Stomach (tissue), 4 donors: ENCODE data around the gene RIMBP3C.

ENCODE experiments used
- EP300 ChIP-seq: sonication (generic); formaldehyde crosslinking; IDR thresholded peaks from one replicate; pipeline ENCODE4 v1.6.1; 2017; ENCODE audit warnings: antibody characterized with exemption
- POLR2A ChIP-seq, 4 donors: fragments of 450-650 bp; IDR thresholded peaks; one replicate each; pipeline ENCODE4 v1.6.1; 2016; ENCODE audit warnings: antibody characterized with exemption in 4 of 4, control low read depth in 2 of 4, mild to moderate bottlenecking in 1 of 4, moderate library complexity in 1 of 4
- POLR2AphosphoS5 ChIP-seq, 3 donors: sonication (generic); formaldehyde crosslinking; IDR thresholded peaks; one replicate each; pipeline ENCODE4 v1.6.1; 2016; ENCODE audit warnings: antibody characterized with exemption in 3 of 3
- TF ChIP-seq, protein P1 (sequence below), 7 experiments: fragments of 450-650 bp in 4 of 7; fragments of 200-600 bp in 3 of 7; sonication (generic) in 3 of 7; IDR thresholded peaks; one replicate each; pipeline ENCODE4 v1.5.1; 2016 to 2019; ENCODE audit warnings: antibody characterized with exemption in 7 of 7, control low read depth in 2 of 7, mild to moderate bottlenecking in 1 of 7

DNA sequence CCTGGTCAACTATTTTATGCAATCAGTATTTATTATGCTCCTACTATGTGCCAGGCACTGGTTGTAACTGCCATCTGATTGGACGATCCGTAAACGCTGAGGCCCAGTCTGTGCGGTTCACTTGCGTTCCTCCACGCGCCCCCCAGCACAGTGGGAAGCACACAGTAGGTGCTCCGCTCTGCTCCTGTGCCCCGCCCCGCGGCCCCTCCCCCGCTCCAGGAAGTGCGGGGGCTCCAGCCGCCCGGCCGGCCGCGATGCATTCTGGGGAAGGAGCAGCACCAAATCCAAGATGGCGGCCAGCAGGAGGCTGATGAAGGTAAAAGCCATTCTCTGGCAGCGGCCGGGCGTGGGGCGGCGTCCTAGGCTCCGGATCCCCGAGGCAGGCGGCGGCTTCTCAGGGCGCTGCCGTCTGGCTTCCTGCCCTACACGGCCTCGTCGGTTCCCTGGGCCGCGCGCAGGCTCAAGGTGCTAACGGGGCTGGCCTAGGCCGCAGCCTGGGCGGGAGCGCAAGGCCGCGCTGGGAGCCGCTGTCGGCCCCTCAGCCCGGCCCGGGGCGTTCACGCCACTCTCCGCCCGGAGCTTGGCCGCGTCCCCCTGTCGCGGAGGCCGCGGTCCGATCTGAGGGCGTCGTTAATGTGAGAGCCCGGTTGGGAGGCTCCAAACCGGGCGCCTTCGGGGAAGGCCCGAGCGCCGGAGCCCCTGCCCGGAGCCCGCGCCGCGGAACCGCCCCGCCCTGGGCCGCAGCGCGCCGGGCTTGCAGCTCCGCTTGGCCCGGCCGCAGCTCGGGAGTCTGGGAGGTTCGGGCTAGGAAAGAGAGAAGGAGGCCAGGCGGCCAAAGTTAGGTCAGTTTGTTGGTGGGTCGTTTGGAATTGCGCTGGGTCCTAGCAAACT lies 16.4 kb upstream of the RIMBP3C start, which contains the start of gene UBE2L3:
- peak; percentile 70 to 86 (median 79) for TF ChIP-seq POLR2AphosphoS5 (IDR thresholded peaks at IDR 0.05)
- no peak for TF ChIP-seq POLR2A (IDR thresholded peaks at IDR 0.05)
- TF ChIP-seq EP300: no peak
- TF ChIP-seq, protein P1, sequence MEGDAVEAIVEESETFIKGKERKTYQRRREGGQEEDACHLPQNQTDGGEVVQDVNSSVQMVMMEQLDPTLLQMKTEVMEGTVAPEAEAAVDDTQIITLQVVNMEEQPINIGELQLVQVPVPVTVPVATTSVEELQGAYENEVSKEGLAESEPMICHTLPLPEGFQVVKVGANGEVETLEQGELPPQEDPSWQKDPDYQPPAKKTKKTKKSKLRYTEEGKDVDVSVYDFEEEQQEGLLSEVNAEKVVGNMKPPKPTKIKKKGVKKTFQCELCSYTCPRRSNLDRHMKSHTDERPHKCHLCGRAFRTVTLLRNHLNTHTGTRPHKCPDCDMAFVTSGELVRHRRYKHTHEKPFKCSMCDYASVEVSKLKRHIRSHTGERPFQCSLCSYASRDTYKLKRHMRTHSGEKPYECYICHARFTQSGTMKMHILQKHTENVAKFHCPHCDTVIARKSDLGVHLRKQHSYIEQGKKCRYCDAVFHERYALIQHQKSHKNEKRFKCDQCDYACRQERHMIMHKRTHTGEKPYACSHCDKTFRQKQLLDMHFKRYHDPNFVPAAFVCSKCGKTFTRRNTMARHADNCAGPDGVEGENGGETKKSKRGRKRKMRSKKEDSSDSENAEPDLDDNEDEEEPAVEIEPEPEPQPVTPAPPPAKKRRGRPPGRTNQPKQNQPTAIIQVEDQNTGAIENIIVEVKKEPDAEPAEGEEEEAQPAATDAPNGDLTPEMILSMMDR (IDR thresholded peaks at IDR 0.05): no peak
